GM12864 (cell line): Measurements from ENCODE around the gene FLNC.

Source experiments
- DNase-seq: peaks from one replicate; pipeline ENCODE4 v3.0.0-alpha.2; 2011; ENCODE audit warnings: low read depth
- H3K4me3 ChIP-seq: 2 replicates; pipeline ENCODE4 v1.5.1; 2011; ENCODE audit warnings: mild to moderate bottlenecking, low read depth, low read length, control low read depth
- TF ChIP-seq, protein P1 (sequence below): IDR thresholded peaks from 2 replicates; pipeline ENCODE4 v1.5.1; 2011; ENCODE audit warnings: low read depth, mild to moderate bottlenecking, moderate library complexity, low read length, control low read depth, inconsistent platforms; ENCODE audit errors: missing control alignments

Gene FLNC

DNA sequence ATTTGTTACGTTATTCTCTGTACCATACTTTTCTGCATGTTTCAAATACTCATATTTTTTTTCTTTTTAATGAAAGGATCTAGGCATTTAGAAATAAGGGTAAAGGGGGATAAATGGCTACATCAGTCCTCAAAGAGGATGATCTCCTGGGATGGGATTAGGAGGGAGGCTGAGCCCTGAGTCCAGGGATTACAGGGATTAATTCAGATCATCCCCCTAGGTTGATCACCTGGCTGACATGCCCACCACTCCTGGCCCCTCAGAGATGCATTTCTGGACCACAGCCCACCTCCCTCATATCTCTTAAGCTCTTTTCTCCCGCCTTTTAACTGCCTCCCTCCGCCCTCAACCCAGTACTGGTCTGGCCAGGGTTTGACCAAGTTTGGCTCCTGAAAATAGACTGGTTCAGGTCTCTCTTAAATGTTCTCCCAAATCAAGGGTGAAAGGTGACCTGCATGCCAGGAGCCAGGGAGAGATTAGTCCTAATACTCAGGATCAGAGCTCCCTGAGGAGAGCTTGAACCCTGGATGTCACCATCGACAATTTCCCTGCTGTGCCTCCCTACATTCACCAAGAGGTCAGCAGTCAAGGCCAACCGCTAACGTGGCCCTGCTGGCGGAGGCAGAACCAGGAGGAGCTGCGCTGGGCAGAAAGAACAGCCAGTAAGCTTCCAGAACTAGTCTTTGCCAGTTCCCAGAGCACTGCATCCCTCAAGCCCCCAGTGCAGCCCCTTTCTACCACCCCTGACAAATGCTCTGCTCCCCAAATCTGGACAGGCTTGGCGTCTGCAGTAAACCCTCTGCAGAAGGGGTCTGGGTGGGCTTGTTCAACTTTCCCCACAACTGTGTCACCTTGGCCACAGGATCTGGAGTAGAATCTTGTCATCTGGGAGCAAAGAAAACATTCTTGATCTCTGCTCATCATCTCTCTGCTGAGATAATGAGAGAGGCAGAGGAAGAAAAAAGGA lies 41.5 kb upstream of the FLNC start:
- TF ChIP-seq, protein P1, sequence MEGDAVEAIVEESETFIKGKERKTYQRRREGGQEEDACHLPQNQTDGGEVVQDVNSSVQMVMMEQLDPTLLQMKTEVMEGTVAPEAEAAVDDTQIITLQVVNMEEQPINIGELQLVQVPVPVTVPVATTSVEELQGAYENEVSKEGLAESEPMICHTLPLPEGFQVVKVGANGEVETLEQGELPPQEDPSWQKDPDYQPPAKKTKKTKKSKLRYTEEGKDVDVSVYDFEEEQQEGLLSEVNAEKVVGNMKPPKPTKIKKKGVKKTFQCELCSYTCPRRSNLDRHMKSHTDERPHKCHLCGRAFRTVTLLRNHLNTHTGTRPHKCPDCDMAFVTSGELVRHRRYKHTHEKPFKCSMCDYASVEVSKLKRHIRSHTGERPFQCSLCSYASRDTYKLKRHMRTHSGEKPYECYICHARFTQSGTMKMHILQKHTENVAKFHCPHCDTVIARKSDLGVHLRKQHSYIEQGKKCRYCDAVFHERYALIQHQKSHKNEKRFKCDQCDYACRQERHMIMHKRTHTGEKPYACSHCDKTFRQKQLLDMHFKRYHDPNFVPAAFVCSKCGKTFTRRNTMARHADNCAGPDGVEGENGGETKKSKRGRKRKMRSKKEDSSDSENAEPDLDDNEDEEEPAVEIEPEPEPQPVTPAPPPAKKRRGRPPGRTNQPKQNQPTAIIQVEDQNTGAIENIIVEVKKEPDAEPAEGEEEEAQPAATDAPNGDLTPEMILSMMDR = no peak
- no peak overlapping the region for H3K4me3 ChIP-seq
- DNase-seq = no peak

DNA sequence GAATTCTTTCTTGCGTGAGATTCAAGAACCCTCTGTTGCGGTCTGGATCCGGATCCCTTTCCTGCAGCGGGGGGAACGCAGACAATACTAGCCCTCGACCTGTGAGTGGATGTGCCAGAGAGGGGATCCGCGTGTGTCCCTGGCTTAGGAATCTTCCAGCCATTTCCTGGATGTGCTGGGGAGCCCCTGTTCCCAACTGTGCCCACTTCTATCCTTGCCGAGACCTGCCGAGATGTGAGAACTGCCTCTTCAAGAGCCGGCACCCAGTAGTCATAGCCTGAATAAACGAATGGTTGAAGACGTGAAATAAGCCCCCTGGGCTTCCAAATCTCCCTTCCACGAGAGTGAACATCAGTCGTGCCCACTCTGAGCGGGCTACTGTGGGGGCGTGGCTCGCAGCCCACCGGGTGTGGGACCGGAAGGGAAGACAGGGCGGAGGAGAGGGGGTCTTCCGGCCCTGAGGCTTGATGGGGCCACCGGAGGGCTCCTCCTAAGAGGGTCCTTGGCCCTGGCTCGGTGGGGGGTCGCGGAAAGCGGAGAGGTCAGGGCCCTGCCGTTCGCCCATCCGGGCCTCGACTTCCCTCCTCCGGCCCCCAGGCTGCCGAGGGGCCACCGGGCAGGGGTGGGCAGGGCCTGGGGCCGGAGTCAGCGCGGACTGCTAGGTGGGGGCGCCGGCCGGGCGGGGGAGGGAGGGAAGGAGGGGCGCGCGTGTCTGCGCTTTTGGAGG lies 39.7 kb upstream of the FLNC start:
- H3K4me3 ChIP-seq = peak overlapping the region; percentile 58
- TF ChIP-seq, protein P1 = no peak
- no peak for DNase-seq

DNA sequence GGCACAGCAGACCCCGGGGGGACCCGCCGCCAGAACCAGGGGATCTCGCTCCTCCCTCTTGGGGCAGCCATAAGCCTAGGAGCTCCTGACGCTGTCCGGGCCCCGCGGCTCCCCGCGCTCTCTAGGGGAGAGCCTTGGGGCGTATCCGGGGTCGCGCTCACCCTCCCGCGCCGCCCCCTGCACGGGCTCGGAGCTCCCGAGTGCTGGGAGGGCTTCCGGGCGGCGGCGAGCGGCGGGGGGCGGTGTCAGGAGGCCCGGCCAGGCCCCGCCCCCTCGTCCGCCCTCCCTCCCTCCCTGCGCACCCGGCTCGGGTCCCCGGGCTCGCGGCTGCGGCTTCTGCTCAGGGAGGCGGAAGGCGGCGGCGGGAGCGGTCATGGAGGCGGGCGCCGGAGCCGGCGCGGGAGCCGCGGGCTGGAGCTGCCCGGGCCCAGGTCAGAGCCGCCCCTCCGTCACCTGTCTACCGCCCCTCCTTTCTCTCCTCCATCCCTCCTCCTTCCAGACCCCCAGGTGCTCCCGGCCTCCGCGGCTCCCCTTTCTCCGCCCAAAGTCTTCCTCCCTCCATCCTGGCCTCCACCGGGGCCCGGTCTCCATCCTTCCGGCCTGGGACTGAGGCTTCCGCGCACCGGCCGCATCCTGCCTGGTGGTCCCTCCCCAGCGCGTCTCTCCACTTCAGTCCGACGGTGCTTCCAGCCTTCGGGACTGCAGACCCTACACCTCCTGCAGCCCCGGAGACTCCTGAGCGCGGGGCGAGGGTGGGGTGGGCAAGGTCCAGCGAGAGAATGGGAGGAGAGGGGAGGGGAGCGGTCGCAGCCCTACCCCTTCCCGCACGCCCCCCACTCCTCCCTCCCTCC lies 38.9 kb upstream of the FLNC start, which contains the start of gene CCDC136:
Gene CCDC136, plus strand, starts transcription at position 848 of the 851 bp plus-strand sequence. CDS start 444 bp downstream, outside the sequence.
- DNase-seq = no peak
- peak within 1 kb of the TSS; percentile 58 for H3K4me3 ChIP-seq
- TF ChIP-seq, protein P1 = no peak

DNA sequence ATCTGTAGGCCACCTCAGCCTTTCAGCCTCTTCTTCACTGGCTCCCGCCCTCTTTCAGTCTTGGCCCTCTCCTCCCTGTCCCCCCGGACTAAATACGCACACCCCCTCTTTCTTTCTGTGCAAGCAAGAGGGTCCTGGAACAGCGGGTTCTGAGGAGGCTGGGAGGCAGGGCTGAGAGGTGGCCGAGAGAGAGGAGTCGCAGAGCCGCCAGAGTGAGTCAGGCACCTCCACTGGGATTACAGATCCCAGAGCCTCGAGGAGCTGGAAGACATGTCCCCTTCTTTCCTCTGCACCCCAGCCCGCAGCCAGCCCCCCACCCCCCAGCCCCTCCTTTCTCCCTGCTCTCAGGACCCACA lies 38.3 kb upstream of the FLNC start:
- TF ChIP-seq, protein P1 = no peak
- H3K4me3 ChIP-seq = peak overlapping the region; percentile 58
- DNase-seq = no peak

DNA sequence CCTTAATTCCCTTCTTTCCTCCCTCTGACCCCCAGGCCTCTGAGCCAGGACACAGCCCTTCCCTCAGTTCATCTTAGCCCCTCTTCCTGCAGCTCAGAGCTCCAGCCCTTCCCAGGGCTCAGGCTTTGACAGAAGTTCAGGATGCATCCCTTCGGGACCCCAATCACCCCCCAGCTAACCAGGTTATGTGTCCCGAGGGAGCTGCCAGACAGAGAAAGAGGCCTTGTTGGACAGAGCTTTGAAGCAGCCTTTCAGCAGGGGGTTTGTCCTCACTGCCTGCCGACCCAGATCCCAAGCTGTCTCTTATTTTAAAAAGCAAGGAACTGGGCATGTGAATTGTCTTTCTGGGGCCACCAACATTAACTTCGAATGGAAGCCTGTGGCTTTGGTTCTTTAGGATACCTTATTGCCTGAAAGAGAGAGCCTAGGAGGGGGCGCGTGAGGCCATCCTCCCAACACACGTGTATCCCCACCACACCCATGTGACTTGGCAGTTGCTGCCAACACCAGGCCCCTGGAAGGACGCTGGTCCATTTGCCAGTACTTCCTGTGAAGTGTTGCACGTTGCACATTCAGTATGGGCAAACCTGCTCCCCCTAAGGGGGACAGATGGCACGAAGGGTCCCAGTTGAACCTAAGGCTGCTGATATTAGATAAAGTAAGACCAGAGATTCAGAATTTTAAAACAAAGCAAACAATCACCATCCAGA lies 37.6 kb upstream of the FLNC start:
- H3K4me3 ChIP-seq = no peak overlapping the region
- no peak for DNase-seq
- TF ChIP-seq, protein P1 = no peak

DNA sequence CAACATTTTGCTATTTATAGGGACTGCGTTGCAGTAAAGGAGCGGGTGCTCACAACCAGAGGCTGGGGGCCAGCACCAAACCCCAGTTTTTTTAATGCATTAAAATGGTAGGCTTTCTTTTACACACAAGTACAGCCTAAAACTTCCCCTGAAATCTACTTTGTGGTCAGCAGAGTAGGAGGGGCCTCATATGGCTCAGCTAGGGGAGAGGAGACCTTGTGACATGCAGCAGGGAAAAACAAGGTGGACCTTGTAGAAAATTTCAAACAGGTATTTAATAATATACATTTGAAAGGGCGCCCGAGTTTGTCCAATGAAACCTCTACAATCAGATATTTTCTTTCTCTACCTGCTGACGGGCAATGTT lies 37.0 kb upstream of the FLNC start:
- no peak overlapping the region for H3K4me3 ChIP-seq
- no peak for DNase-seq
- TF ChIP-seq, protein P1 = no peak
